HG03095 (cell line): ENCODE measurements around the gene EXO1.
"Not testable (repeated sequence)": the region's sequence is repeated elsewhere in the genome, so short reads cannot be mapped to it uniquely, and the experiment has no call there.

ENCODE experiments used
- ATAC-seq: cut with Tn5 transposase; IDR thresholded peaks from one replicate; pipeline ENCODE4 v1.9.1; 2021; ENCODE audit warnings: moderate library complexity; ENCODE audit not compliant: unreplicated experiment

Gene EXO1

DNA sequence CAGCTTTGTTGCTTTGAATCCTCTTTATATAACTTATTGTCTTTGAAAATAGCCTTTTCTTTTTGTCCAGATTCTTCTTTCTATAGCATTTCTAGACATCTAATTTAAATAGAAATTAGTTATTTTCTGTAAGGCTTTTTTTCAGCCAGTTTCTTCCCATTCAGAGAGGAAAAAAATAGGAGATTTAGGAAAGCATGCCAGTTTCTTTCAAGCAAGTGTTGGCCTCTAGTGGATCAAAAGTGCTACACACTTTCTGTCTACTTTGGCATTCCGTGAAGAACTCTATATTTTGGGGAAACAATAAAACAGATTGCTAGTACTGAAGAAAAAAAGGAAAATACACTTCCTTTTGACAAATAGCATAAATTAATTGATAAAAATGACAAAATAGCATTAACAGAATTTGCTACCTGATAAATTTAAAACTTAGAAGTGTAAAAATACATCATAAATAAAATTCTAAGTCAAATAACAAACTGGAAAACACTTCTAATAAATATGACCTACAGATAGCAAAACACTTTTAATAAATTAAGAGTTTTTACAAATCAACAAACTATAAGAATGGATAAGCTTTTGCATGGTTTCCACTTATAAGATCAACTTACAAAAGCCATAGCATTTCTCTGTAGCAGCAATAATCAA lies 13.1 kb upstream of the EXO1 start:
- ATAC-seq = no peak

DNA sequence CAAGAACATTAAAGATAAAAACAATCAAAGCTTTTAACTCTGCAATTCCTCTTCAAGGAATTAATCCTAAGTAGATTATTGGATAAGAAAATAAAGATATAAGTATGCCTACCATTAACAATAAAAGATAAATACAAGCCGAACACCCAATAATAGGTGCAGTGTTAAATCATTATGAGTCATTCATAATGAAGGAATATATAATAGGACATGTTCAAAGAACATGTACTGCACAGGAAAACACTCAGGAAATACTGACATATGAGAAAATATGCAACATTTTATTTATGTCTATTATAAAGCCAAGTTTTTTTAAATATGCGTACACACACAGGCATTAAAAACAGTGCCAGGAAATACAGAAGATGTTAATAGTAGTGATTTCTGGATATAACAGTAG lies 11.1 kb upstream of the EXO1 start:
- no peak for ATAC-seq

DNA sequence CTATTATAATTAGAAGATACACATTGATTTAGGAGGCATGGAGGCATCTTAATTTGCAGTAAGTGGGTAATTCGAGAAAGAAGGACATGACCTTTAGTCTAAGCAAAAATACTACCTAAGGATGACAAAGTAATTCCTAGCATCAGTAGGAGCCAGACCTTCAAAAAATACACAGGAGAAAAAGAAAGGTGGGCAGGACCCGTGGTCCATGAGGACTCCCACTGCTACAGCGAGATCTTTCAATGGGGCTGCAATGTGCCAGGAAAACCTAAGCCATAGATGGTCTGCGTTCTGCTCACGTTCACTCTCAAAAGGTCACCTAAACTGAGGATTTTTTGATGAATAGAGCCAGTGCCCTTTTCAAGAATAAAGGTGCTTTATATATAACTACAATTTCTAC lies 10.6 kb upstream of the EXO1 start:
- ATAC-seq = no peak

DNA sequence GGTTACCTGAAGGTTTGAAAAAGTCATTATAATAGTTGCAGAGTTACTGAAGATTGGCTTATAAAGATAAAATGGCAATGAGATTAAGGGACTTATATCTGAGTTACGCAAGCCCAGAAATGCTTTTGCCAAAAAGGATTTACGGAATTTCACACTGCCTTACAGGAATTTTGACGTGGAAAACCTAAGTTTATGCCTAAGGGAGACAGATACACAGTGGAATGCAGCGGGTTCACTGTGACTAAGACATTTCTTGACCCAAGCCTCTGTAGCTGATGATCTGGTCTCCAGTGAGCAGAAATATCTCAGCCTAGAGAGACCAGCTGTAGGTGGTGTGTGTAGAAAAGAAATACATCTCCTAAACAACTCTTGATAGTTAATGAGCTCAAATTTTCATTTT lies 10.1 kb upstream of the EXO1 start:
- no peak for ATAC-seq

DNA sequence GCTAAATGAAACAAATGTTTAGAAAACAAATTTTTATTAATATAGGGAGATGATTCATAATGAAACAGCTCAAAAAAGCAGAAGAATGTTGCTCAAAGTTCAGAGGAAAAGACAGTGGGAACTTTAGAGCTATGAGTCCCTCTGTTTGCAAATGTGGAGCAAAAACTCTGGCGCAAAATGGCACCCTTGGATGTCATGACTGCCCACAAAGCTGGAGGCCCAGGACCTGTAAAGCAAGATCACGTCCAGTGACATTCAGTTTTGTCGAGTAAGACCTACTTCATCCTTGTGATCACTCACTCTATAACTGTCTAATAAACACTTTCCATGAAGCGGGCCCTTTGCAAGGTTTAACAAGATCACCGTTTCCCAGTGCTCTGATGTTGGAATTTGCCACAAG lies 9.1 kb upstream of the EXO1 start:
- no peak for ATAC-seq

DNA sequence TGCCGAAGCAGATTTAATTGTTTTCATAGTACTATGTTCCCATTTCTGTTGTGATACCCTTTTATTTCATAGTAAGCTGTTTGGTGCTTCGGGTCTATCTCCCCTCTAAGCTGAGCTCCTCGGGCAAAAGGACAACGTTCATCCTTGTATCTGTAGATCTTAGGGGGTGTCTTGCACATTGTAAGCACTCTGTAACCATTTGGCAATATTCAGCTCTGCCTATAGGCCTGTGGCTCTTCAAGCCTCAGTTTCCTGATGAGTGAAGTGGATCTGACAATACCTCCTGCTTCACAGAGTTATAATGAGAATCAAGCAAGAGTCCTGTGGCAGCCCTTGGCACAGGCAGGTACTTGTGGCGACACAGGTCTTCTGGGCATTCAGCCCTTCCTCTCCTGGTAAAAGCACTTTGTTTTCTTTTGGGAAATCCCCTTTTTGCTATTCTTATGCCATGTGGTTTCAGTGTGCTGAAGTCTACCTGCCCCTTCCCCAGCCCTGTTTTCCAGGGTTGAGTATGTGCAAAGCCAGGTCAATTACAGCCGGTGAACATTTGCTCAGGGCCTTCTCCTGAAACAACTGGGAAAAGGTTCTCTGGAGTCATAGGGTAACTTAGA lies 8.5 kb upstream of the EXO1 start:
- ATAC-seq = no peak

DNA sequence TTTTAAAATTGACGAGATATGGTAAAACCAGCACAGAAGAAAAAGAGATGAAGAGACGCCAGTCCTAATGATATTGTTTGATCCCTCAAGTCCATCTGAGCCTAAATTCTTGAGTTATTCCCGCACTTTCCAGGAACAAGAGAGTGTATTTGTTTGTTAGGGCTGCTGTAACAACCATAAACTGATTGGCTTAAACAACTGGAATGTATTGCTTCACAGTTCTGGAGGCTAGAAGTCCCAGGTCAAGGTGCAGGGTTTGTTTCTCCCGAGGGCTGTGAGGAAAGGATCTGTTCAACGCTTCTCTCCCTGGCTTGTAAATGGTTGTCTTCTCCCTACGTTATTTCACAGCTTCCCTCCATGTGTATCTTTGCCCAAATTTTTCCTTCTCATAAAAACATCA lies 7.8 kb upstream of the EXO1 start:
- ATAC-seq = no peak

DNA sequence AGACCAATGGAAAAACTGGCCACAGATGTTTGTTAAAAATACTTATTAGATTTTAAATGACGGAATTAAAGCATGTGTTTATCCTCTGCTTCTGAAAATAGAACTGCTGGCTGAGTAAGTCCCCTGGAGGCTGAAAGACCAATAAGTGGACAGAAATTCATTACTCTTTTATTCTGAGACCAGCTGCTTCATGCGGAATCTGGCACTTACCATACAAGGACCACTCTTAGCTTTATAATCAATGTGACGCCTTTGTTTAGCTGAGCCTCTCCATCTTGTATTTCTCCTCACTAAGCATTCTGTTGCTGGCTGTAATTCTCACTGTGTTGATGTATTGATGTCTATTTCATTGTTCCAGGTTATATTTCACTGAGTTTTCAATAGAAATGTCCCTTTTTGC lies 6.3 kb upstream of the EXO1 start:
- no peak for ATAC-seq

DNA sequence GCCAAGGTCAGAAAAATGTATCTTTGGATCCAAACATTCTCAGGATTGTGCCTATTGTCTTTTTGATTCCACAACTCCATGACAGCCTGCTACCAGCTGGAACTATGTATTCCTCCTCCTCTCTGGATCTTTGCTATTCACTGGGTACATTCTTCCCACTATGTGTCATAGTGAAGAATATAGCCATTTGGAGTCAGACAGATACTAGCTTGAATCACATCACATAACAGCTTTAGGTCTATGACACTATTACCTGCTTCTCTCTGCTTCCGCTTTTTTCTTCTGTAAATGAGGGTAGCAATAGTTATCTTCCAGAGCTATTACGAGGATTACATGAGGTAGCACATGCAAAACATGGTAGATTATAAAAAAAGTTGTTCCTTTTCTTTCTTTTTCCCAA lies 5.4 kb upstream of the EXO1 start:
- no peak for ATAC-seq

DNA sequence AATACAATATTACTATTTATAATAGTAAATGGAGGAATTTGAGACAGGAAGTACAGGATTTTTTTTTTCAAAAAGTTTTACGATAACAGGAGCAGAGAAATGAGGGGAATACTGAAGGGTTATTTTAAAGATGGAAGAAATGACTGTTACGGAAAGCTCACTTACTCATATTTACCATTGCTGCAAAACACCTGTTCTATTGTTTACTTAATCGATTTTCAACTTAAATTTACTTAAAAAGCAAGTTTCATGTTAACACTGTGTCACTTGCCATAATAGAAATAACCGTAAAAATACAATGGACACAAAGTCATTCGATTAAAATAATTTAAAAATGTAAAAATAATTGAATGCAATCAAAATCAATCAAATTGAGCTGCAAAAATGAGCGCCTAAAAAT lies 3.4 kb upstream of the EXO1 start:
- ATAC-seq = no peak

DNA sequence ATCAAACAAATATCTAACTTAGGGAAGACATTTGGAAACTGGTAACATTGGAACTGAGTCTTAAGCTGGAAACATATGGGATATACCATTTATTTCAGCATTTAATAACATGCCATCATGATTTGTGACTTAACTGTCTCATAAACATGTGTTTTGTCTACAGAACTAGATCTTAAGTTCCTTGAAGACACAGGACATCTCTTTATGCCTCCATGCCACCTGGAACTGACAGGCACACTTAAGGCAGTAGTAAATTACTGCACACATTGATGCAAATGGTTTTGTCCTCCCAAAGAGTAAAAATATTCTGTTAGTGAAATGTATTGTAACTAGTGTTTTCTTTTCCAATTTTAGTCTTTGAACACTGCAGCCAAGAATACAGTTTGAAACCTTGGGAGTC lies 1.6 kb upstream of the EXO1 start:
- no peak for ATAC-seq

DNA sequence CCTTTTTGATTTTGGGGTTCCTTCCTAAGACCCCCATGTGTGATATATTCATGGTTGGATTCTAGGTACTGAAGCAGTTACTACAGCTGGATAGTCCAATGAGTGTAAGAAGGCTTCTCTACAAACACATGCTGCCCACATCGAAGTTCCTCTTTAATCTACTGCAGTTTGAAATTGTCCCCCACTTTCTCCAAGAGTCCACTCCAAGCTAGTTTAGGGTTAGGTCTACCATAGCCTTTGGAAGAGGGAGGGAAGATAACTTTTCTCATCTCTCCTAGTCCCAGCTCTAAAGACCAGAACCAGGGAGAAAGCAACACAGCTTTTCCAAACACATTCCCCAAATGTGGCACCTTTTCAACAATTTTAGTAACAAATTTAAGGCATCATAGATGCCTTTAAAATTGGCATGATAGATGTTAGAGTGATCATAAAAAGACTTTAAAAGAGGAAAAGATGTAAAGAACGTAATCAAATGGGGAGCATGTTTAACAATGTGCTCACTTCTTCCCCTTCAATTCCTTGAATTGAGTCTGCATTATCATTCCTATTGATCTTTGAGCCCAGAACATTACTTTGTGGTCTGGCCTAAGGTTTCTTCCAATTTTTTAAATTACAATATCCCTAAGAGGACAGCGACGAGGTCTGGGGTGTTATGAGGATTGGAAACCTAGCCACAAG lies 1.0 kb upstream of the EXO1 start:
- ATAC-seq = no peak

DNA sequence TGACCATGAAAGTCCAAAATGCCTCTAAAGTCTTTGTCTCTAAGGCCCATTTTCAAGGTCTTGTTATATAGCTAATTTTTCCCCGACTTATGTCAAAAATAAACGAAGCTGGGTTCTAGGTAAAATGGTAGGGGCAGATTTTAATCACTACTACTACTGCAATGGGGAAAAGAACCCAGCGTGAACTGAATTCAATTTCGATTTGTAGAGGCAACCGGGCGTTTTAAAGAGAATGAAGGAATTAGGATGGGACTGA lies 536 bp upstream of the EXO1 start:
- ATAC-seq = no peak

DNA sequence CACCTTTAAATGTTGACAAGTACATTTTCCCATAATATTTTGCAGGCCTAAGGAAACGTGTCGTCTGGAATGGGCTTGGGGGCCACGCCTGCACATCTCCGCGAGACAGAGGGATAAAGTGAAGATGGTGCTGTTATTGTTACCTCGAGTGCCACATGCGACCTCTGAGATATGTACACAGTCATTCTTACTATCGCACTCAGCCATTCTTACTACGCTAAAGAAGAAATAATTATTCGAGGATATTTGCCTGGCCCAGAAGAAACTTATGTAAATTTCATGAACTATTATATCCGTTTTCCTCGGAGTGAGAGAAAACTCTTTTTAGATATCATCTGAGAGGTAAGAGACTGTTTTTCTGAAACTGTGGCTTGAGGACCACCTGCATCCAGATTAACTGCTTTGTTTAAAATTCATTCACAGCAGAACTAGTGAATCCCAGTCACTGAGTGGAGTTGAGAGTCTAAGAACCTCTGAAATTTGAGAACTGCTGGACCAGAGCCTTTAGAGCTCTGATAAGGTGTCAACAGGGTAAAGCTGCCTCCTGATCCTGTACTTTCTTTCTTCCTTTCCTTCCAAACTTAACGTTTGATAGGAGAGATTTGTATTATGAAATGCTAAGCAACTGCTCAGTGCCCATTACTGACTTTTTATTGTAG lies 811 bp downstream of the EXO1 start:
- ATAC-seq = no peak

DNA sequence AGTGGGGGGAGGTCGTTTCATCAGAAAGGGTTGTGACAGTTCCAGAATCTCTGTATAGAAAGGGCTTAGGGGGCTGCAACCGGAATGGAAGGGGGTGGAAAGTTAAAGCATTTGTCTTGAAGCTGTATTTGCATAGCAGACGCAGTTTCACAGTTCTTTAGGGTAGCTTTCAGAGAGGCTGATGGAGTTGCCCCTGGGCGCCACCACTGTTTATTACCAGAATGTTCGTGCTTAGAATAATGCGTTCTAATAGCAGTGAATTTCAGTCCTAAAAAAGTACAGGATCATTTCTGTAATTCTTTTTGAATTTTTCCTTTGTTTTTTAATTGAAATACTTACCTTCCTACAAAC lies 1.3 kb downstream of the EXO1 start:
- no peak for ATAC-seq

DNA sequence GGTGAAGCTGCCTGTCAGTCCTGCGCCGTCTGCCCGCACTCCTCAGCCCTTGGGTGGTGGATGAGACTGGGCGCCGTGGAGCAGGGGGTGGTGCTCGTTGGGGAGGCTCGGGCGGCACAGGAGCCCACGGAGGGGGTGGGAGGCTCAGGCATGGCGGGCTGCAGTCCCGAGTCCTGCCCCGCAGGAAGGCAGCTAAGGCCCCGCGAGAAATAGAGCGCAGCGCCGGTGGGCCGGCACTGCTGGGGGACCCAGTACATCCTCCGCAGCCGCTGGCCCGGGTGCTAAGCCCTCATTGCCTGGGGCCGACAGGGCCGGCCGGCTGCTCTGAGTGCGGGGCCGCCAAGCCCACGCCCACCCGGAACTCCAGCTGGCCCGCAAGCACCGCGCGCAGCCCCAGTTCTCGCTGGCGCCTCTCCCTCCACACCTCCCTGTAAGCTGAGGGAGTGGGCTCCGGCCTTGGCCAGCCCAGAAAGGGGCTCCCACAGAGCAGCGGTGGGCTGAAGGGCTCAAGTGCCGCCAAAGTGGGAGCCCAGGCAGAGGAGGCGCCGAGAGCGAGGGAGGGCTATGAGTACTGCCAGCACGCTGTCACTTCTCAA lies 7.6 kb downstream of the EXO1 start:
- not testable (repeated sequence) for ATAC-seq

DNA sequence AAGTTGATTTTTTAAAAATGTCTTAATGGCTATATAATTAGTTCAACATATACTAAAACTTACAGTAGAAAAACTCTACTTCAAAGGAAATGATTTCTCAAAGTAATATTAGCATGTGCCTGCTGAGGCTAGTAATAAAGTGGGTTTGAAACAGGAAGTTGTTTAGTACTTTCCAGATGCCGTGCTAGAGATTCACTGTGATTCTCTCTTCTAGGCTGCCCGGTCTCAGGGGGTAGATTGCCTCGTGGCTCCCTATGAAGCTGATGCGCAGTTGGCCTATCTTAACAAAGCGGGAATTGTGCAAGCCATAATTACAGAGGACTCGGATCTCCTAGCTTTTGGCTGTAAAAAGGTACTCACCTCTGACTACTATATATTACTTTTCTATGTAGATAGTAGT lies 9.1 kb downstream of the EXO1 start:
- ATAC-seq = no peak

DNA sequence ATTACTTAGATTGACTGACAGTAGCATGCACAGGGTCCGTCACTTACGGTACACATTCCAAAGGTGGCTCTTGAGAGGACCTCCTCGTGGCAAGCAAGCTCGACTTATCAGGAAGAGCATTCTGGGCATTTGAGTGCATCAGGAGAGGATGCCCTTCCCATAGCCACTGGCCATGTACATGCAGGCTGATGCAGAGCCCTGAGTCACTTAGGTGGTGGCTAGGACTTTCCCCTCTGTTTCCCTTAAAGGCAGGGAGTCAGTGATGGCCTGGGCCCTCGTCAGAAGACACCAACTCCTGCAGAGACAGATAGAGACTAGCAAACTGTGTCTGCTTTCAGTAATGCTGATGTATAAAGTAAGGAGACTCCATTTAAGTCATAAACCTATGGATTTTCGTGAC lies 12.9 kb downstream of the EXO1 start:
- no peak for ATAC-seq

DNA sequence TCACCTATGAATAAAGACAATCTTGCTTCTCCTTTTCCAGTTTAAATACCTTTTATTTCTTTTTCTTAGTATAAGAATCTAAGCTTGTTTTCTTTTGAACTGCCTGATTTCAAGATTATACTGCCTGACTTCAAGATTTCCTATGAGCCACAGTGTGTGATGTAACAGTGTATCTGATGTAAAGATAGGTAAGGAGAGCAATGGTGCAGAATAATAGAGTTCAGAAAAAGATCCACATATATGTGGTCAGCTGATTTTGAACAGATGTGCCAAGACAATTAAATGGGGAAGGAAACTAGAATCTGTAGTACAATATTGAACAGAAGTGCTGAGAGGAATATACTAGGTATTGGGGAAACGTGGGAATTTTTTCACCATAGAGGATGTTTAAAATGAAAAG lies 21.0 kb downstream of the EXO1 start:
- ATAC-seq = no peak

DNA sequence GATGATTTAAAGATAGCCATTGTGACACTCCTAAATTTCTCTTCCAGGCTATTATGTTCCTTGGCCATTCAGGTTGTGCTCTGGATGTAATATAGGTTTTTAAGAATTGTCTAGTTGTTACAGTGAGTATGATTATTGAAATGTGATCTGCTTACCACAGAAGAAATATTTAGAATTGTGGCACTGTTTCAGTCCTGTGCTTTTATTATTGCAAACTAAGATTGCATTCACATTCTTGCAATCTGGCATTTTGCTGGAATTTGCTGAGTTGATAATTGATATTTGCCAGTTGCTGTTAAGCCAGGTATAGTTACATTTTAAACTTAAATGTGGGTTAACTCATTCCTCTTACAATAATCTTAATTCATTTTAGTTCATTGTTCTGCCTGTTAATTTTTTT lies 22.3 kb downstream of the EXO1 start:
- no peak for ATAC-seq

DNA sequence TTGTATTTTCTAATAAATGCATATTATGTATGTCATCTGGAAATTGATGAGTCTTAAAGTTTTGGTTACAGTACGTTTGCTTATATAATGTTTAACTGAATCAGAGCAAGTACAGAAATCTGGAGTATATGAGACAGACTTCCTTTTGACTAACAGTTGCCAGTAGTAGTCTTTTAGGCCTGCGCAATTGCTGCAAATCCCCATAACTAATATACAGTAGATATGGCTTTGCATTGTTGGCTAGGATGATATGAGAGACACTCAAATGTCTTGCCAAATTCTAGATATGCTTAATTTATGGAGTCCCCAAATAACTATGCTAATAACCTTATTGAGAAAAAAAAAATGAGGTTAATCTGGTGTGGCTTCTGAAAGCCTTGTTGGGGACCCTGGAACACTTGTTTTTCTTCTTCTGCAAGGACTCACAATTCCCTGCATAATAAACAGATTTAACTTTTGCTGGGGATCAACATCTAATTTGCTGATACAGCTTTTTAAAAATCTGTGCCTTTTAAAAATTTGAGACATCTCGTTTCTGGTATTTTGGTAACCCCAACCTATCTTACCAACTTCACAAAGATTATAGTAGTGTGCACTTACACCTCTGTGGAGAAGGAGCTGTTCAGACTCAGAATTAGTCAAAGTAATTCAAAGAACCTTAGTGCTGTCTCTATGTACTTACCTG lies 22.9 kb downstream of the EXO1 start:
- no peak for ATAC-seq

DNA sequence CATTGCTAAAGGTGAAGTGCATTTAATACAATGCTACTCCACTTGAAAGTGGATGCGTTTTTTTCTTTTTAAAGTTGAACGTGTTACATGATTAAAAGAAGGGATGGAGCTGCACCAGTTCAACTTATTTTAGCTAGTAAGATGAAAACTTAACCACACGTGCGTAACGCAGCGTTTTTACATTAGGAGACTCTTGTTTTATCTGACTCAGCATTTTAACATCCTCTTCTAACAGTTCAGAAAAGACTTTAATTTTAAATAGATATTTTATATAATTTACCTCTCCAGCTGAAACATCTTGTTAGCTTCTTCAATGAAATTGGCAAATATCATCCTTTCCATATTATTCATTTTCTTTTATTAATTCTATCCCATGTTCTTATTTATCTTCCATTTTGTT lies 33.4 kb downstream of the EXO1 start:
- ATAC-seq = no peak
